ENCODE results near the gene RNF10.

The RNF10 gene

DNA sequence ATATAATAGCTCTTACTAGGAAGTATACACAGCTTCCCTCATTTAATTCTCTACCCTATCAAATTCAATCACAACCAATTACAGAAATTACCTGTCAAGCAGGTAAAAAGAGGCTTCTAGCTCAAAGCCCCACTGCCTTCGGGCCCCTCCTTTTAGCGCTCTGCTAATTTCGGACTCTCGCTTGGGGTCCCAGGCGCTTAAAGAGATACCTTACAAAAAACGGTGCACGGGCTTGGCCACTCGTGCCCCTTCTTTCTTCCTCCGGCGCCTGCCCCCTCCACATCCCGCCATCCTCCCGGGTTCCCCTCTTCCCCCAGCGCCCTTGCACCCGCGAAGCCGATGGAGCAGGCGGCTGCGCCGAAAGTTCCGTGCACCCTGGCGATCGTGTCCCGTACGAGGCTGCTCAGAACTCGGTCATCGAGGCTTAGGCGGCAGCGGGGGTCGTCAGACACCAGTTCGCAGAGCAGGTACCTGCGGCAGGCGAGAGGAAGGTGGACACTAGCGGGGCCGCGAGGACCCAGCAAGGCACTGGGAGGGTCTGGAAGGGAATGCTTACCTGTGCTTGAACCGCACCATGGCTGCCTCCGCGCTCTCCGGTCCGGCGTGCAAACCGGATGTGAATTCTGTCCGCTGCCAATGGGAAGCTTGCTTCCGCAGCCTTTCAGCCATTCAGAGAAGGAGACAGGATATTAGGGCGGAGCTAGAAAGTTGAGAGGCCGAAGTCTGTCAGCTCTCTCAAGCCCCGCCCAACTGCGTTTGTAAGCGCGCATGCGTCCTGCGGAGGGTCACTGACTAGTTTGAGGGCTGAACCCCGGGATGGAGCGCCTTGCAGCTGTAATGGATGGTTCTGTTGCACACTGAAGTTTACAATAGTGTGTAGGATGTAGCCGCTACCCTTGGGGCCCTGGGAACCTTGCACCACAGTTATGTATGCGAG is 46.9 kb downstream of the RNF10 start, which contains the start of gene POP5:
POP5 (minus strand) TSS at position 616 of the 937 bp plus-strand sequence; CDS start at position 576, 40 bp downstream.
- TF ChIP-seq, protein P1, sequence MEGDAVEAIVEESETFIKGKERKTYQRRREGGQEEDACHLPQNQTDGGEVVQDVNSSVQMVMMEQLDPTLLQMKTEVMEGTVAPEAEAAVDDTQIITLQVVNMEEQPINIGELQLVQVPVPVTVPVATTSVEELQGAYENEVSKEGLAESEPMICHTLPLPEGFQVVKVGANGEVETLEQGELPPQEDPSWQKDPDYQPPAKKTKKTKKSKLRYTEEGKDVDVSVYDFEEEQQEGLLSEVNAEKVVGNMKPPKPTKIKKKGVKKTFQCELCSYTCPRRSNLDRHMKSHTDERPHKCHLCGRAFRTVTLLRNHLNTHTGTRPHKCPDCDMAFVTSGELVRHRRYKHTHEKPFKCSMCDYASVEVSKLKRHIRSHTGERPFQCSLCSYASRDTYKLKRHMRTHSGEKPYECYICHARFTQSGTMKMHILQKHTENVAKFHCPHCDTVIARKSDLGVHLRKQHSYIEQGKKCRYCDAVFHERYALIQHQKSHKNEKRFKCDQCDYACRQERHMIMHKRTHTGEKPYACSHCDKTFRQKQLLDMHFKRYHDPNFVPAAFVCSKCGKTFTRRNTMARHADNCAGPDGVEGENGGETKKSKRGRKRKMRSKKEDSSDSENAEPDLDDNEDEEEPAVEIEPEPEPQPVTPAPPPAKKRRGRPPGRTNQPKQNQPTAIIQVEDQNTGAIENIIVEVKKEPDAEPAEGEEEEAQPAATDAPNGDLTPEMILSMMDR (conservative IDR thresholded peaks at IDR 0.05; ENCODE audit: low read length): no peak
- DNase-seq (ENCODE audit: low read depth): peak; percentile 97
- H3K4me3 ChIP-seq (ENCODE audit: low read length): peak within 1 kb of the TSS; percentile 99

DNA sequence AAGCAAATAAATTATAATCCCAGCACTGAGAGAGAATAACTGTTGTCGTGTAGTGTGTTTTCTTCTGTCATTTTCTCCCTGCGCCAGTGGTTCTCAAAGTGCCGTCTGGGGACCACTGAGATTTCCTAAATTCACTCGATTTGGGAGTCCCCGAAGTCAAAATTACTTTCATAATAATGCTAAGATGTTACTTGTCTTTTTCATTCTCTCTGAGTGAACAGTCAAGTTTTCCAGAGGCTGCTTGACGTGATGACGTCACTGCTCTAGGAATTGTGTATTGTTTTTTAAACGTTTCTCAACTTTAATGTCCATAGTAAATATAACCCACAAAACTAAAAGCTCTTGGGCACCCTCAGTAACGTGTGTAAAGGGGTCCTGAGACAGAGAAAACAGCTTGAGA is 47.8 kb downstream of the RNF10 start:
- no peak for DNase-seq (ENCODE audit: low read depth)
- TF ChIP-seq, protein P1 (conservative IDR thresholded peaks at IDR 0.05; ENCODE audit: low read length): no peak
- peak overlapping the region; percentile 99 for H3K4me3 ChIP-seq (ENCODE audit: low read length)

DNA sequence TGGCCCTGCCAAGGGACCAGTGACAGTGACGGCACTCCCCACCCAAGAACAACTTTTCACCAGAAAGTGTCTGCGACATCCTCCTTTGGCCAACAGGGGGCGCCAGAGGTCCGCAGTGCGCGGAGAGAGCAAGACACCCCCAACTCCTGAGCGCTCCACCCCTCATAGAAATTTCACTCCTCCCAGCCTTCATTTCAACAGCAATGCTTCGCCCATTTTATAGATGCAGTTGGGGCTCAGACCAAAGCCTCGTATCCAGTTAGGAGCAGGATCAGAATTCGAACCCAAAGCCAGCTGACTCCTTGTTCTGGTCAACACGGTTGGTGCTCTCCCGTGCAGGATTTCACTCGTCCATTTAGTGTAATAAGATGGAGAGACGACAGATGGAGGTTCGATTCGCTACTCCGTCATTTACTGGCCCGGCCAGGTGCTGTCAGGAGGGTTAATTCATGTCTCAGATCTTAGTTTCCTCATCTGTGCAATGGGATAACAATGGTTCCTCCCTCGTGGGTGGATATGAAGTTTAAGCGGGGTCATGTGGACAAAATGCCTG is 49.4 kb downstream of the RNF10 start:
- TF ChIP-seq, protein P1 (conservative IDR thresholded peaks at IDR 0.05; ENCODE audit: low read length): peak; percentile 87
- H3K4me3 ChIP-seq (ENCODE audit: low read length): peak overlapping the region; percentile 18
- peak; percentile 50 for DNase-seq (ENCODE audit: low read depth)

DNA sequence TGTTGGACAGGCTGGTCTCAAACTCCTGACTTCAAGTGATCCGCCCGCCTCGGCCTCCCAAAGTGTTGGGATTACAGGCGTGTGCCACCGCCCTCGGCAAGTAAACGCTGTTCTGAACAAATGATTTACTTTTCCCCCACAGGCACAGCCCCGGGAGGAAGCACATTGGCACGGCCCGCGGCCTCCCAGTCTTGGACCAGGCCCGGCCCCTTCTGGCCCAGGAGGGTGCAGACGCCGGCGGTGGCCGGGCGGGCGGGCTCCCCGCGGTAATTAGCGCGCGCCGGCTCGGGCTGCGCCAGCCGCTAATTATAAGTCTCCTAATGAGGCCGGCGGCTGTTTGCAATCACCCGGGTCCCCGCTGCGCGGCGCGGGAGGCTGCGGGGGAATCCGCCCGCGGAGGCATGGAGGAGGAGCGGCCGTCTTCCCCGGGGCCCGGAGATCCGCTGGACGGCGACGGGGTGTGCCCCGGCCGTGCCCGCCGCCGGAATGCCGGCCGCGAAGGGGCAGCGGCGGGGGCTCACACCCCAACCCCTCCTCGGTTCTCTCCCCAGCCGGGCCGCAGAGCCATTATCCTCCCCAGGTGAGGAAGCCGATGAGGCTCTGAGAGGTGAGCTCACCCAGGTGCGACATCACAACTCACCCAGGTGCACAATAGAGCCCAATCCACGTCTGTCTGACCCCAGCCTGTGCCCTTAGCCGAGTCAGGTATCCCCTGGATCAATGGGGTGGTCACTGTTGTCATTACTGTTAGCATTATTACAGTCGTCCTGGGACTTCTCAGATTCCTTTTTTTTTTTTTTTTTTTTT is 50.4 kb downstream of the RNF10 start:
- H3K4me3 ChIP-seq (ENCODE audit: low read length): peak overlapping the region; percentile 29; the same call in 1 of the 2 replicates
- DNase-seq (ENCODE audit: low read depth): no peak
- TF ChIP-seq, protein P1 (conservative IDR thresholded peaks at IDR 0.05; ENCODE audit: low read length): peak; percentile 21; the same call in 1 of the 2 replicates

DNA sequence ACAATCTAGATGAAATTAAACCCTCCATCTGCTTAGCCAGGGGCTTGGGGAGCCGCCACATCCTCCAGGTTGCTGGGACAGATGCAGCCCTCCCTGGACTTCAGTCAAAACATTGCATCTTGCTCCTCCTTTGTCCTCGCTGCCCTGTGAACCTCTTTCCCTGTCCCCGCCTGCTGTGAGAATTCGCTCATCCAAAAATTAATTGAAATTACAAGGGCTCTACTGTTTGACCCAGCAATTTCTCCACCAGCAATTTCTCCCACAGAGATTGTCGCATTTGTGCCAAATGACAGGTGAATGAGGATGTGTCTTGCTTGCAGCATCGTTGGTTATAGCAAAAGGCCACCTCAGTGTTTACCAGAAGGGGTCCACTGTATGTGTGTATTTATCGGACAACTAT is 52.0 kb downstream of the RNF10 start:
- TF ChIP-seq, protein P1 (conservative IDR thresholded peaks at IDR 0.05; ENCODE audit: low read length): no peak
- H3K4me3 ChIP-seq (ENCODE audit: low read length): no peak overlapping the region
- no peak for DNase-seq (ENCODE audit: low read depth)

DNA sequence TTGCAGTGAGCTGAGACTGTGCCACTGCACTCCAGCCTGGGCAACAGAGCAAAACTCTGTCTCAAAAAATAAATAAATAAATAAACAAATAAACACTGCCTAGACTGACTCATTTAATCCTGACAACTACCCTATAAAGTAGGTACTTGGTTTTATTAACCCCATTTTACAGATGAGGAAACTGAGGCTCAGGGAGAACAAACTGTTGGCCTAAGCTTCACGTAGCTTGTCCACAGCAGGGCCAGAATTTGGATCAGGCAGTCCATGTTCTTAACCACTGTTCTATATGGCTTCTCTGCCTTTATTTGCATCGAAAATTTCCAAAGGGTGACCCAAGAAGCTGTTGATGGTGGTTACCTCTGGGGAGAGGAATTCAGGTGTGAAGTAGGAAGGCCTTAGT is 52.7 kb downstream of the RNF10 start:
- H3K4me3 ChIP-seq (ENCODE audit: low read length): no peak overlapping the region
- TF ChIP-seq, protein P1 (conservative IDR thresholded peaks at IDR 0.05; ENCODE audit: low read length): no peak

More for the DNA sequence above, 52.7 kb downstream of the RNF10 start:
- no peak for DNase-seq (ENCODE audit: low read depth)

Data from AG10803 (cell line).